K562 (cell line): ENCODE measurements around the gene SPATA17. TPM values are rescaled to one million over a fixed set of nuclear protein-coding genes. Genes with fewer than 3 reads are reported as not detected.

Experiments used
- ATAC-seq: fragments of 200-7000 bp; cut with Tn5 transposase; 3 replicates; pipeline ENCODE4 v1.9.1; 2020; ENCODE audit warnings: moderate library complexity
- BruUV-seq: library from RNA; stranded (reverse); fragments of 400-500 nt; replicated peaks from 2 replicates; lab custom pipeline; 2021; lab: Mats Ljungman, UMichigan
- CTCF ChIA-PET: fragments of 300-600 bp; formaldehyde crosslinking; extraction: SDS; loops from one replicate; lab custom pipeline; 2021; ENCODE audit warnings: low intra/inter-chr PET ratio; lab: Yijun Ruan, JAX
- POLR2A ChIA-PET: fragments of 300-600, 350-650 bp; sonication (Branson Sonifier 250); formaldehyde crosslinking; extraction: SDS; loops from one replicate; lab custom pipeline; 2021; ENCODE audit warnings: antibody characterized with exemption, inconsistent platforms; lab: Yijun Ruan, JAX
- DNase-seq, 4 experiments: peaks; one replicate each; pipeline versions ENCODE4 v3.0.0 to v3.0.0-alpha.2; 2011 to 2018; ENCODE audit warnings: low spot score in 3 of 4, mixed read lengths in 3 of 4; ENCODE audit errors: extremely low read depth in 1 of 4
- FAIRE-seq: peaks from 2 replicates; lab custom pipeline; 2011; peaks lifted over from hg19 to GRCh38; lab: Jason Lieb, UNC
- H2AFZ ChIP-seq: 2 replicates; pipeline ENCODE4 v1.6.0; 2011; ENCODE audit warnings: low read depth, low read length, control low read depth, inconsistent platforms
- H3K27ac ChIP-seq: fragments of 200-600 bp; 3 replicates; pipeline ENCODE4 v1.8.0; 2011; ENCODE audit warnings: low read depth, mild to moderate bottlenecking, control low read depth, inconsistent platforms, low read length, moderate library complexity, mixed read lengths; ENCODE audit errors: extremely low read depth
- H3K27me3 ChIP-seq, 2 experiments: fragments of 300-600 bp in 1 of 2; 2 replicates in 1 of 2; 3 replicates in 1 of 2; pipeline versions ENCODE4 v1.6.0 to v1.8.0; 2011; ENCODE audit warnings: inconsistent platforms in 2 of 2, low read length in 2 of 2, mild to moderate bottlenecking in 1 of 2, mixed read lengths in 1 of 2, moderate library complexity in 1 of 2; ENCODE audit not compliant: control insufficient read depth in 2 of 2, insufficient read depth in 2 of 2
- H3K36me3 ChIP-seq: fragments of 300-600 bp; 3 replicates; pipeline ENCODE4 v1.8.0; 2011; ENCODE audit warnings: mild to moderate bottlenecking, low read length, inconsistent platforms; ENCODE audit not compliant: control insufficient read depth, insufficient read depth
- H3K4me1 ChIP-seq, 2 experiments: fragments of 200-600 bp in 1 of 2; replicated peaks in 1 of 2; 2 replicates in 1 of 2; 3 replicates in 1 of 2; pipeline versions ENCODE4 v1.5.1 to v1.8.0; 2011; ENCODE audit warnings: inconsistent platforms in 2 of 2, low read length in 2 of 2, mild to moderate bottlenecking in 1 of 2, mixed read lengths in 1 of 2, moderate library complexity in 1 of 2; ENCODE audit not compliant: control insufficient read depth in 2 of 2, insufficient read depth in 2 of 2
- H3K4me2 ChIP-seq: 2 replicates; pipeline ENCODE4 v1.6.1; 2011; ENCODE audit warnings: low read length, control low read depth, inconsistent platforms, mixed read lengths; ENCODE audit not compliant: insufficient read depth
- H3K4me3 ChIP-seq: fragments of 200-600 bp; sonication (generic), shearing (Covaris generic); 2 replicates; pipeline ENCODE4 v1.5.1; 2016; ENCODE audit warnings: control low read depth, inconsistent platforms
- H3K79me2 ChIP-seq: fragments of 200-600 bp; 3 replicates; pipeline ENCODE4 v1.8.0; 2011; ENCODE audit warnings: low read length, inconsistent platforms; ENCODE audit not compliant: control insufficient read depth, insufficient read depth
- H3K9ac ChIP-seq, 2 experiments: 2 replicates each; pipeline versions ENCODE4 v1.6.0 to v1.6.1; 2011; ENCODE audit warnings: low read depth in 2 of 2, low read length in 2 of 2, control low read depth in 1 of 2, inconsistent platforms in 1 of 2, mild to moderate bottlenecking in 1 of 2, mixed read lengths in 1 of 2; ENCODE audit not compliant: insufficient read depth in 1 of 2
- H3K9me1 ChIP-seq: one replicate; pipeline ENCODE4 v1.6.0; 2011; ENCODE audit warnings: inconsistent platforms, mild to moderate bottlenecking, low read length, moderate library complexity; ENCODE audit not compliant: control insufficient read depth, insufficient read depth
- H3K9me3 ChIP-seq: replicated peaks from 2 replicates; pipeline ENCODE4 v1.5.1; 2011; ENCODE audit warnings: low read depth, low read length, inconsistent platforms; ENCODE audit not compliant: control insufficient read depth, insufficient read depth
- H4K20me1 ChIP-seq: replicated peaks from 2 replicates; pipeline ENCODE4 v1.6.1; 2011; ENCODE audit warnings: low read length, inconsistent platforms, mixed read lengths; ENCODE audit not compliant: control insufficient read depth, insufficient read depth
- COPS2 ChIP-seq: fragments of 450-650 bp; conservative IDR thresholded peaks from 2 replicates; pipeline ENCODE4 v1.6.1; 2016; ENCODE audit warnings: mild to moderate bottlenecking, moderate library complexity
- HDAC1 ChIP-seq, 2 experiments: fragments of 450-650 bp; IDR thresholded peaks; 2 replicates each; pipeline ENCODE4 v1.6.1; 2016 to 2017; ENCODE audit warnings: inconsistent platforms in 1 of 2, mild to moderate bottlenecking in 1 of 2, moderate library complexity in 1 of 2
- HNRNPLL ChIP-seq: fragments of 200-400 bp; formaldehyde crosslinking; IDR thresholded peaks from 2 replicates; pipeline ENCODE4 v1.6.1; 2017; ENCODE audit warnings: low read length, low read depth, mild to moderate bottlenecking; ENCODE audit not compliant: poor library complexity, severe bottlenecking
- KLF13 ChIP-seq: fragments of 450-650 bp; IDR thresholded peaks from 2 replicates; pipeline ENCODE4 v1.6.1; 2016; ENCODE audit warnings: missing genetic modification characterization, low read depth, mild to moderate bottlenecking, missing compliant biosample characterization, moderate library complexity, borderline replicate concordance
- PTBP1 ChIP-seq: fragments of 200-400 bp; formaldehyde crosslinking; IDR thresholded peaks from 2 replicates; pipeline ENCODE4 v1.6.1; 2017; ENCODE audit warnings: low read depth, low read length
- SP2 ChIP-seq: IDR thresholded peaks from 2 replicates; pipeline ENCODE4 v1.6.1; 2011; ENCODE audit warnings: mild to moderate bottlenecking, low read depth, low read length, moderate library complexity; ENCODE audit not compliant: poor library complexity, severe bottlenecking; ENCODE audit errors: extremely low read depth
- TAL1 ChIP-seq: fragments of 450-650 bp; IDR thresholded peaks from 2 replicates; pipeline ENCODE4 v1.6.1; 2016; ENCODE audit warnings: mild to moderate bottlenecking
- TCFL5 ChIP-seq: fragments of 250-450 bp; sonication (Bioruptor Pico); conservative IDR thresholded peaks from 2 replicates; pipeline ENCODE4 v1.6.1; 2021; ENCODE audit warnings: mild to moderate bottlenecking, moderate library complexity, matching md5 sums
- ZEB2 ChIP-seq: fragments of 450-650 bp; IDR thresholded peaks from 2 replicates; pipeline ENCODE4 v1.6.1; 2016
- ZNF561 ChIP-seq: fragments of 450-650 bp; formaldehyde crosslinking; conservative IDR thresholded peaks from 2 replicates; pipeline ENCODE4 v1.4.0; 2020; ENCODE audit warnings: mild to moderate bottlenecking, moderate library complexity
- ZNF589 ChIP-seq: fragments of 200-800 bp; sonication (Bioruptor generic); IDR thresholded peaks from 2 replicates; pipeline ENCODE4 v1.6.1; 2016; ENCODE audit warnings: low read depth, missing genetic modification characterization, missing compliant biosample characterization
- ZNF644 ChIP-seq: fragments of 200-800 bp; sonication (Bioruptor generic); IDR thresholded peaks from 2 replicates; pipeline ENCODE4 v1.6.1; 2016; ENCODE audit warnings: low read depth, missing genetic modification characterization, missing compliant biosample characterization
- ZNF699 ChIP-seq: fragments of 250-450 bp; sonication (Bioruptor Pico); IDR thresholded peaks from 2 replicates; pipeline ENCODE4 v1.8.0; 2021; ENCODE audit warnings: mild to moderate bottlenecking, moderate library complexity; ENCODE audit not compliant: insufficient replicate concordance
- WGBS: fragments of 100-300 bp; shearing (Covaris generic); methylation state at CpG from one replicate; pipeline ENCODE4 v1.1.6; 2016; ENCODE audit warnings: low coverage, mixed read lengths; ENCODE audit not compliant: insufficient coverage; ENCODE audit errors: missing lambda C conversion rate; 5-methylcytosine and 5-hydroxymethylcytosine counted together
- in situ Hi-C: fragments of 300-500 bp; cut with MboI; formaldehyde crosslinking; loops from 4 replicates; pipeline ENCODE4 v1.15.0; 2018; ENCODE audit warnings: inconsistent platforms, mixed read lengths
- intact Hi-C: fragments of 100-400 bp; cut with micrococcal nuclease; formaldehyde crosslinking; loops from 2 replicates; pipeline ENCODE4 v1.14.2; 2022
- polyA plus RNA-seq, 8 experiments: library from polyadenylated mRNA; depleted of rRNA in 4 of 8; stranded (reverse) in 5 of 8; unstranded in 3 of 8; fragments of >200 nt; fragmentation: Nextera tagmentation in 2 of 8; fragmentation: Illumina TruSeq in 1 of 8; extraction: Ambion mirVana in 2 of 8; extraction: Trizol in 1 of 8; gene quantifications; 2 replicates each; pipeline versions ENCODE4 v1.2.1 to v1.2.3, GENCODE V29; 2011 to 2014; ENCODE audit warnings: inconsistent platforms in 1 of 8, missing spikeins in 1 of 8
- total RNA-seq, 7 experiments: library from RNA; depleted of rRNA in 6 of 7; stranded (reverse); fragments of >200 nt in 6 of 7; fragmentation: Illumina TruSeq in 2 of 7; extraction: Trizol in 2 of 7; gene quantifications; 2 replicates each; pipeline versions ENCODE4 v1.2.1 to v1.2.3, GENCODE V29; 2011 to 2021; ENCODE audit warnings: low replicate concordance in 1 of 7
- TF ChIP-seq, protein P1 (sequence below): fragments of 250-450 bp; sonication (Bioruptor Pico); IDR thresholded peaks from 2 replicates; pipeline ENCODE4 v1.8.0; 2022; ENCODE audit warnings: moderate library complexity, mild to moderate bottlenecking, inconsistent platforms
- TF ChIP-seq, protein P2 (sequence below): fragments of 250-450 bp; sonication (Bioruptor Pico); IDR thresholded peaks from 2 replicates; pipeline ENCODE4 v1.9.0; 2021; ENCODE audit warnings: mild to moderate bottlenecking
- TF ChIP-seq, protein P3 (sequence below): fragments of 250-450 bp; sonication (Bioruptor Pico); IDR thresholded peaks from 2 replicates; pipeline ENCODE4 v1.4.0; 2020
- TF ChIP-seq, protein P4 (sequence below): fragments of 250-450 bp; sonication (Bioruptor Pico); IDR thresholded peaks from 2 replicates; pipeline ENCODE4 v1.4.0; 2020; ENCODE audit warnings: mild to moderate bottlenecking, moderate library complexity

SPATA17 gene
- total and polyA plus RNA-seq, 9 of the 15 experiments (the other 6 are each of a cell fraction or from before 2014, with no cell fraction given) = 0.04 to 0.11 TPM; not detected in 7

DNA sequence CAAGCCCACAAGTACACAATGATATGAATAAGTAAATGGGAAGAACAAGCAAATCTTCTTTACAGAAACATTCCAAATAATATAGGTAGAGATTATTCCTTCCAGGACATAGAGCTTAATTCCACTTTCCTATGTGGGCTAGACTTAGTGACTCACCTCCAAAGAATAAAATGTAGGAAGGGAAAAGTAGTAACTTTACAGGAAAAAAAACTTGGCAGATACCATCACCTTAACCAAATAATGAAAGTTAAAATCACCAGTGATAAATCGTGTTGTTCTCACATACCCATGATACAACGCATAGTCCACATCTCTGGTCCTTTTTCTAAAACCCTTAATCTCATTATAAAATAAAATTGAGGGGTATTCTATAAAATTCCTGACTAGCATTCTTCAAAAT, 260.8 kb downstream of the SPATA17 start:
- ChIA-PET POLR2A (no interaction called here), CTCF (no interaction called here)
- no peaks in the 10 kb centered on the region for H3K27me3 ChIP-seq
- H3K27ac ChIP-seq = no peak overlapping the region
- no peaks in the 10 kb centered on the region for H3K36me3 ChIP-seq
- in situ Hi-C loops = no loop called here
- no peak overlapping the region for H2AFZ ChIP-seq
- H3K9me1 ChIP-seq = no peaks in the 10 kb centered on the region
- H3K4me3 ChIP-seq = no peak overlapping the region
- H3K79me2 ChIP-seq = no peaks in the 10 kb centered on the region
- FAIRE-seq (no peak), DNase-seq (no peak), ATAC-seq (no peak)
- WGBS = 0% methylated on average over 2 of the region's 2 CpGs
- H4K20me1 ChIP-seq = no peaks in the 10 kb centered on the region
- BruUV-seq = no TSS peak
- no peak overlapping the region for H3K9ac ChIP-seq
- no peaks in the 10 kb centered on the region for H3K9me3 ChIP-seq
- H3K4me1 ChIP-seq = no peaks in the 10 kb centered on the region
- no peak overlapping the region for H3K4me2 ChIP-seq
- intact Hi-C loops = no loop called here
- TF ChIP-seq, protein P1, sequence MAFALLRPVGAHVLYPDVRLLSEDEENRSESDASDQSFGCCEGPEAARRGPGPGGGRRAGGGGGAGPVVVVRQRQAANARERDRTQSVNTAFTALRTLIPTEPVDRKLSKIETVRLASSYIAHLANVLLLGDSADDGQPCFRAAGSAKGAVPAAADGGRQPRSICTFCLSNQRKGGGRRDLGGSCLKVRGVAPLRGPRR (CRISPR knock-in tag) = no peak
- no peak for TF ChIP-seq COPS2
- no peak for TF ChIP-seq KLF13 (tag)
- TF ChIP-seq TAL1 = no peak
- TF ChIP-seq, protein P2, sequence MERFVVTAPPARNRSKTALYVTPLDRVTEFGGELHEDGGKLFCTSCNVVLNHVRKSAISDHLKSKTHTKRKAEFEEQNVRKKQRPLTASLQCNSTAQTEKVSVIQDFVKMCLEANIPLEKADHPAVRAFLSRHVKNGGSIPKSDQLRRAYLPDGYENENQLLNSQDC (CRISPR knock-in tag) = no peak
- TF ChIP-seq ZNF699 = no peak
- TF ChIP-seq, protein P3, sequence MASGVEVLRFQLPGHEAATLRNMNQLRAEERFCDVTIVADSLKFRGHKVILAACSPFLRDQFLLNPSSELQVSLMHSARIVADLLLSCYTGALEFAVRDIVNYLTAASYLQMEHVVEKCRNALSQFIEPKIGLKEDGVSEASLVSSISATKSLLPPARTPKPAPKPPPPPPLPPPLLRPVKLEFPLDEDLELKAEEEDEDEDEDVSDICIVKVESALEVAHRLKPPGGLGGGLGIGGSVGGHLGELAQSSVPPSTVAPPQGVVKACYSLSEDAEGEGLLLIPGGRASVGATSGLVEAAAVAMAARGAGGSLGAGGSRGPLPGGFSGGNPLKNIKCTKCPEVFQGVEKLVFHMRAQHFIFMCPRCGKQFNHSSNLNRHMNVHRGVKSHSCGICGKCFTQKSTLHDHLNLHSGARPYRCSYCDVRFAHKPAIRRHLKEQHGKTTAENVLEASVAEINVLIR (CRISPR knock-in tag) = no peak
- TF ChIP-seq HNRNPLL = no peak
- TF ChIP-seq HDAC1 (IDR thresholded peaks at IDR 0.05) = no peak
- TF ChIP-seq ZNF589 = no peak
- no peak for TF ChIP-seq TCFL5 (CRISPR knock-in tag)
- no peak for TF ChIP-seq ZEB2
- TF ChIP-seq PTBP1 = no peak
- TF ChIP-seq ZNF644 = no peak
- no peak for TF ChIP-seq SP2
- no peak for TF ChIP-seq ZNF561 (CRISPR knock-in tag)
- TF ChIP-seq, protein P4, sequence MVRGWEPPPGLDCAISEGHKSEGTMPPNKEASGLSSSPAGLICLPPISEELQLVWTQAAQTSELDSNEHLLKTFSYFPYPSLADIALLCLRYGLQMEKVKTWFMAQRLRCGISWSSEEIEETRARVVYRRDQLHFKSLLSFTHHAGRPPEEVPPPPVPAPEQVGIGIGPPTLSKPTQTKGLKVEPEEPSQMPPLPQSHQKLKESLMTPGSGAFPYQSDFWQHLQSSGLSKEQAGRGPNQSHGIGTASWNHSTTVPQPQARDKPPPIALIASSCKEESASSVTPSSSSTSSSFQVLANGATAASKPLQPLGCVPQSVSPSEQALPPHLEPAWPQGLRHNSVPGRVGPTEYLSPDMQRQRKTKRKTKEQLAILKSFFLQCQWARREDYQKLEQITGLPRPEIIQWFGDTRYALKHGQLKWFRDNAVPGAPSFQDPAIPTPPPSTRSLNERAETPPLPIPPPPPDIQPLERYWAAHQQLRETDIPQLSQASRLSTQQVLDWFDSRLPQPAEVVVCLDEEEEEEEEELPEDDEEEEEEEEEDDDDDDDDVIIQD (CRISPR knock-in tag) = no peak
- TF ChIP-seq, all 486 proteins: peak for 0
